Measurements from ENCODE around the gene SRR. TPM values are rescaled to one million over a fixed set of nuclear protein-coding genes. Genes with fewer than 3 reads are reported as not detected.
A peak's percentile ranks its signal among the peaks of the same experiment; 100 is the strongest.

SRR gene
- total RNA-seq, 4 donors from 2014 or later = 12.3 to 31.7 (median 24.1) TPM

GRCh38 chr17:2271985-2272702 lies 31.6 kb upstream of the SRR start:
- Histone ChIP-seq H3K27ac (no peak overlapping the region), H3K36me3 (peaks cover 0 to 12% of the 10 kb centered on the region in 2 donors), H3K27me3 (no peaks in the 10 kb centered on the region), H3K4me3 (replicated peaks in 1 of 3) (no peak overlapping the region), H3K9me3 (no peaks in the 10 kb centered on the region), H3K4me1 (peaks cover 3 to 4% of the 10 kb centered on the region in 2 donors)
- no peak for TF ChIP-seq CTCF (IDR thresholded peaks at IDR 0.05)
- no peak for TF ChIP-seq POLR2A (IDR thresholded peaks at IDR 0.05)
- 90 to 98% methylated on average over 3 of the region's 3 CpGs for WGBS, 2 donors
- intact Hi-C loops (cut with DNase I) = no loop called here
- DNase-seq = no peak

GRCh38 chr17:2274414-2274813 lies 29.3 kb upstream of the SRR start:
- DNase-seq = no peak
- no peaks in the 10 kb centered on the region for H3K27me3 ChIP-seq
- no peak overlapping the region for H3K27ac ChIP-seq
- H3K4me3 ChIP-seq (replicated peaks in 1 of 3) = no peak overlapping the region
- H3K4me1 ChIP-seq = peaks cover 21% of the 10 kb centered on the region in 2 donors
- TF ChIP-seq POLR2A (IDR thresholded peaks at IDR 0.05) = no peak
- no peak for TF ChIP-seq CTCF (IDR thresholded peaks at IDR 0.05)
- intact Hi-C loops (cut with DNase I) = no loop called here
- H3K9me3 ChIP-seq = no peaks in the 10 kb centered on the region
- peaks cover 0 to 10% of the 10 kb centered on the region in 2 donors for H3K36me3 ChIP-seq
- 49 to 77% methylated on average over 2 of the region's 2 CpGs for whole genome bisulfite sequencing, 2 donors

GRCh38 chr17:2275722-2276121 lies 28.0 kb upstream of the SRR start:
- no peaks in the 10 kb centered on the region for H3K9me3 ChIP-seq
- intact Hi-C loops (cut with DNase I) = no loop called here
- H3K4me1 ChIP-seq = peaks cover 19 to 21% of the 10 kb centered on the region in 2 donors
- TF ChIP-seq CTCF (IDR thresholded peaks at IDR 0.05) = no peak
- TF ChIP-seq POLR2A (IDR thresholded peaks at IDR 0.05) = no peak
- 85 to 95% methylated on average over 1 of the region's 1 CpG for WGBS, 2 donors
- no peak overlapping the region for H3K27ac ChIP-seq
- no peak overlapping the region for H3K4me3 ChIP-seq (replicated peaks in 1 of 3)
- peaks cover 0 to 5% of the 10 kb centered on the region in 2 donors for H3K36me3 ChIP-seq
- no peaks in the 10 kb centered on the region for H3K27me3 ChIP-seq
- DNase-seq = no peak

- no peak overlapping the region for H3K4me3 ChIP-seq (replicated peaks in 1 of 3)
- intact Hi-C loops (cut with DNase I) = no loop called here
- TF ChIP-seq CTCF (IDR thresholded peaks at IDR 0.05) = no peak
- no peak for TF ChIP-seq POLR2A (IDR thresholded peaks at IDR 0.05)
- DNase-seq = peak; percentile 77 to 78
- peaks cover 18 to 21% of the 10 kb centered on the region in 2 donors for H3K4me1 ChIP-seq
- H3K9me3 ChIP-seq = no peaks in the 10 kb centered on the region
- H3K27me3 ChIP-seq = no peaks in the 10 kb centered on the region
- 56 to 68% methylated on average over 9 of the region's 9 CpGs for WGBS, 2 donors
- H3K36me3 ChIP-seq = peaks cover 0 to 14% of the 10 kb centered on the region in 2 donors
- peak overlapping the region in 1 of 3 donors; percentile 18 for H3K27ac ChIP-seq
Observed at GRCh38 chr17:2277429-2278170, 26.1 kb upstream of the SRR start.

GRCh38 chr17:2279707-2280106 lies 24.0 kb upstream of the SRR start:
- 86 to 87% methylated on average over 9 of the region's 9 CpGs for WGBS, 2 donors
- intact Hi-C loops (cut with DNase I) = loop anchor here (5.0 kb wide), 1 partner anchor 222 kb away; the partner anchor contains the start of gene HIC1
- no peaks in the 10 kb centered on the region for H3K9me3 ChIP-seq
- TF ChIP-seq POLR2A (IDR thresholded peaks at IDR 0.05) = no peak
- H3K27me3 ChIP-seq = no peaks in the 10 kb centered on the region
- no peak overlapping the region for H3K4me3 ChIP-seq (replicated peaks in 1 of 3)
- DNase-seq = no peak
- peaks cover 10 to 21% of the 10 kb centered on the region in 2 donors for H3K36me3 ChIP-seq
- H3K27ac ChIP-seq = peak overlapping the region in 1 of 3 donors; percentile 41
- H3K4me1 ChIP-seq = peaks cover 18 to 21% of the 10 kb centered on the region in 2 donors
